CD14-positive monocyte (primary cell): ENCODE results near the gene KCNN3. TPM values are rescaled to one million over a fixed set of nuclear protein-coding genes. Genes with fewer than 3 reads are reported as not detected.

Source experiments
- DNase-seq, 3 donors: peaks; one replicate each; pipeline ENCODE4 v3.0.0-alpha.2; 2011 to 2022
- H2AFZ ChIP-seq: 2 replicates; pipeline ENCODE4 v1.6.0; 2012; ENCODE audit warnings: mild to moderate bottlenecking, low read depth, low read length, inconsistent platforms; ENCODE audit not compliant: insufficient read depth, poor library complexity, severe bottlenecking
- H3K27ac ChIP-seq, 2 donors: 1 replicate in 1 of 2; 2 replicates in 1 of 2; pipeline ENCODE4 v1.5.1; 2012 to 2013; ENCODE audit warnings: low read length in 2 of 2, control low read depth in 1 of 2, inconsistent platforms in 1 of 2, low read depth in 1 of 2, mild to moderate bottlenecking in 1 of 2
- H3K27me3 ChIP-seq, 2 donors: one replicate each; pipeline versions ENCODE4 v1.6.0 to v1.6.1; 2011 to 2013; ENCODE audit warnings: low read length in 2 of 2; ENCODE audit not compliant: control insufficient read depth in 2 of 2, insufficient read depth in 2 of 2
- H3K36me3 ChIP-seq, 2 donors: replicated peaks in 1 of 2; 1 replicate in 1 of 2; 2 replicates in 1 of 2; pipeline versions ENCODE4 v1.5.1 to v1.6.1; 2012 to 2013; ENCODE audit warnings: low read length in 2 of 2, control low read depth in 1 of 2, inconsistent platforms in 1 of 2, mild to moderate bottlenecking in 1 of 2; ENCODE audit not compliant: insufficient read depth in 2 of 2, control insufficient read depth in 1 of 2
- H3K4me1 ChIP-seq, 2 donors: 1 replicate in 1 of 2; 2 replicates in 1 of 2; pipeline versions ENCODE4 v1.5.1 to v1.6.1; 2012 to 2013; ENCODE audit warnings: low read length in 2 of 2, control low read depth in 1 of 2, inconsistent platforms in 1 of 2, mild to moderate bottlenecking in 1 of 2, moderate library complexity in 1 of 2; ENCODE audit not compliant: insufficient read depth in 2 of 2, control insufficient read depth in 1 of 2
- H3K4me2 ChIP-seq: replicated peaks from 2 replicates; pipeline ENCODE3; 2012; ENCODE audit warnings: low read length, moderate library complexity, mild to moderate bottlenecking; ENCODE audit not compliant: poor library complexity, severe bottlenecking; ENCODE audit errors: extremely low read depth
- H3K4me3 ChIP-seq, 3 experiments: fragments of 200-600 bp in 1 of 3; sonication (generic) in 1 of 3; replicated peaks in 1 of 3; 1 replicate in 2 of 3; 2 replicates in 1 of 3; pipeline ENCODE4 v1.5.1; 2011 to 2013; ENCODE audit warnings: low read length in 3 of 3, mild to moderate bottlenecking in 3 of 3, control low read depth in 2 of 3, low read depth in 2 of 3, inconsistent platforms in 1 of 3, moderate library complexity in 1 of 3
- H3K79me2 ChIP-seq: 2 replicates; pipeline ENCODE4 v1.6.0; 2012; ENCODE audit warnings: mild to moderate bottlenecking, control low read depth, inconsistent platforms, low read length, moderate library complexity; ENCODE audit not compliant: insufficient read depth
- H3K9ac ChIP-seq: 2 replicates; pipeline ENCODE4 v1.6.0; 2017; ENCODE audit warnings: low read length, mild to moderate bottlenecking; ENCODE audit not compliant: insufficient read depth, poor library complexity, severe bottlenecking
- H3K9me3 ChIP-seq, 2 donors: replicated peaks in 1 of 2; 1 replicate in 1 of 2; 2 replicates in 1 of 2; pipeline versions ENCODE4 v1.5.1 to v1.6.1; 2012 to 2013; ENCODE audit warnings: low read length in 2 of 2, control low read depth in 1 of 2; ENCODE audit not compliant: control insufficient read depth in 1 of 2, insufficient read depth in 1 of 2
- H4K20me1 ChIP-seq: 2 replicates; pipeline ENCODE4 v1.6.0; 2012; ENCODE audit warnings: mild to moderate bottlenecking, low read length, control low read depth, moderate library complexity; ENCODE audit not compliant: insufficient read depth
- H3K27ac Mint-ChIP-seq, 7 donors: one replicate each; pipeline ENCODE4 v1.8.0; 2020; ENCODE audit warnings: mild to moderate bottlenecking in 7 of 7, mixed read lengths in 7 of 7, moderate library complexity in 6 of 7, inconsistent platforms in 2 of 7
- H3K27me3 Mint-ChIP-seq, 3 donors: one replicate each; pipeline ENCODE4 v1.8.0; 2021 to 2022; ENCODE audit warnings: low read depth in 3 of 3, mild to moderate bottlenecking in 3 of 3, mixed read lengths in 3 of 3, moderate library complexity in 3 of 3, inconsistent platforms in 1 of 3
- H3K36me3 Mint-ChIP-seq, 2 donors: one replicate each; pipeline ENCODE4 v1.8.0; 2020; ENCODE audit warnings: mixed read lengths in 2 of 2, inconsistent platforms in 1 of 2, mild to moderate bottlenecking in 1 of 2
- H3K4me1 Mint-ChIP-seq: one replicate; pipeline ENCODE4 v1.8.0; 2020; ENCODE audit warnings: mild to moderate bottlenecking, mixed read lengths
- H3K4me3 Mint-ChIP-seq, 2 donors: one replicate each; pipeline ENCODE4 v1.8.0; 2020; ENCODE audit warnings: mild to moderate bottlenecking in 2 of 2, mixed read lengths in 2 of 2, moderate library complexity in 1 of 2
- H3K9me3 Mint-ChIP-seq, 7 donors: one replicate each; pipeline ENCODE4 v1.8.0; 2020 to 2022; ENCODE audit warnings: mixed read lengths in 7 of 7, mild to moderate bottlenecking in 6 of 7, moderate library complexity in 6 of 7, inconsistent platforms in 2 of 7
- CTCF ChIP-seq: fragments of 200-600 bp; IDR thresholded peaks from one replicate; pipeline ENCODE4 v1.8.0; 2022; ENCODE audit warnings: antibody characterized with exemption, mild to moderate bottlenecking
- WGBS: methylation state at CpG from one replicate; pipeline ENCODE4 v1.1.5; 2013; ENCODE audit warnings: missing lambda C conversion rate; ENCODE audit not compliant: insufficient coverage; 5-methylcytosine and 5-hydroxymethylcytosine counted together
- intact Hi-C, 2 donors: fragments of 100-400 bp; cut with micrococcal nuclease; formaldehyde crosslinking; loops; one replicate each; pipeline versions ENCODE4 v1.15.0 to v1.15.1; 2023
- polyA plus RNA-seq, 3 donors: library from polyadenylated mRNA; depleted of rRNA in 1 of 3; unstranded in 2 of 3; stranded (reverse) in 1 of 3; fragments of 300-500 nt in 2 of 3; fragments of >200 nt in 1 of 3; fragmentation: Illumina TruSeq in 2 of 3; gene quantifications; 1 replicate in 2 of 3; 2 replicates in 1 of 3; pipeline ENCODE4 v1.2.3, GENCODE V29; 2012 to 2021

Gene KCNN3
- polyA plus RNA-seq, 3 donors, result not detected

GRCh38 chr1:154862907-154863306 lies 7.2 kb downstream of the KCNN3 start:
- Histone ChIP-seq H3K27me3 (peaks cover 0 to 12% of the 10 kb centered on the region in 2 donors), H3K79me2 (no peaks in the 10 kb centered on the region), H3K4me3 (no peak overlapping the region), H3K27ac (no peak overlapping the region), H3K4me1 (peaks cover 16 to 20% of the 10 kb centered on the region in 2 donors), H3K36me3 (no peaks in the 10 kb centered on the region), H3K9ac (no peak overlapping the region), H3K4me2 (no peak overlapping the region), H3K9me3 (peaks cover 0 to 6% of the 10 kb centered on the region in 2 donors), H4K20me1 (no peaks in the 10 kb centered on the region), H2AFZ (no peak overlapping the region)
- DNase-seq, result no peak
- Mint-ChIP-seq H3K4me1 (peaks cover 20% of the 10 kb centered on the region), H3K27ac (no peak overlapping the region), H3K36me3 (no peaks in the 10 kb centered on the region), H3K27me3 (peaks cover 16 to 28% (median 19%) of the 10 kb centered on the region in 3 donors), H3K9me3 (peaks cover 0 to 2% (median 0%) of the 10 kb centered on the region in 7 donors), H3K4me3 (no peak overlapping the region)
- intact Hi-C loops, result no loop called here
- TF ChIP-seq CTCF, result no peak
- 84% methylated on average over 4 of the region's 13 CpGs for WGBS

- Histone ChIP-seq H3K27me3 (peaks cover 0 to under 1% of the 10 kb centered on the region in 2 donors), H3K79me2 (no peaks in the 10 kb centered on the region), H3K9ac (no peak overlapping the region), H3K27ac (no peak overlapping the region), H3K4me3 (no peak overlapping the region), H3K4me2 (no peak overlapping the region), H3K9me3 (no peaks in the 10 kb centered on the region), H3K36me3 (no peaks in the 10 kb centered on the region), H3K4me1 (peaks cover 16 to 20% of the 10 kb centered on the region in 2 donors), H2AFZ (no peak overlapping the region), H4K20me1 (no peaks in the 10 kb centered on the region)
- Mint-ChIP-seq H3K36me3 (no peaks in the 10 kb centered on the region), H3K27me3 (peaks cover 3 to 18% (median 7%) of the 10 kb centered on the region in 3 donors), H3K4me3 (no peak overlapping the region), H3K4me1 (peaks cover 20% of the 10 kb centered on the region), H3K27ac (peak overlapping the region in 1 of 7 donors; percentile 51), H3K9me3 (no peaks in the 10 kb centered on the region)
- no peak for TF ChIP-seq CTCF
- DNase-seq, result no peak
- intact Hi-C loops, result no loop called here
- WGBS, result 92% methylated on average over 11 of the region's 12 CpGs
Observed at GRCh38 chr1:154861607-154862094, 8.4 kb downstream of the KCNN3 start.
